HEK293 (cell line): ENCODE results near the gene CST1.
A peak's percentile ranks its signal among the peaks of the same experiment; 100 is the strongest.
"Not testable (repeated sequence)": the region's sequence is repeated elsewhere in the genome, so short reads cannot be mapped to it uniquely, and the experiment has no call there.

Experiments
- CTCF ChIA-PET: fragments of 350-600 bp; formaldehyde crosslinking; extraction: SDS; loops from one replicate; lab custom pipeline; 2021; ENCODE audit warnings: antibody characterized with exemption; lab: Yijun Ruan, JAX
- POLR2A ChIA-PET: fragments of 300-600 bp; formaldehyde crosslinking; extraction: SDS; loops from one replicate; lab custom pipeline; 2020; ENCODE audit warnings: antibody characterized with exemption, inconsistent platforms; lab: Yijun Ruan, JAX
- H3K27ac ChIP-seq: fragments of 200-500 bp; sonication (Bioruptor generic); 2 replicates; pipeline ENCODE4 v1.5.1; 2014; ENCODE audit warnings: low read depth, low read length, control low read depth, inconsistent platforms; ENCODE audit errors: extremely low read depth
- H3K36me3 ChIP-seq, 2 experiments: fragments of 200-500 bp in 1 of 2; sonication (Bioruptor generic) in 1 of 2; 1 replicate in 1 of 2; 2 replicates in 1 of 2; pipeline ENCODE4 v1.5.1; 2014 to 2017; ENCODE audit warnings: inconsistent platforms in 2 of 2, low read length in 2 of 2; ENCODE audit not compliant: control insufficient read depth in 2 of 2, insufficient read depth in 1 of 2
- H3K4me1 ChIP-seq: fragments of 200-500 bp; sonication (Bioruptor generic); 2 replicates; pipeline ENCODE4 v1.5.1; 2014; ENCODE audit warnings: mild to moderate bottlenecking, low read length, inconsistent platforms; ENCODE audit not compliant: control insufficient read depth, insufficient read depth
- H3K4me3 ChIP-seq: 2 replicates; pipeline ENCODE4 v1.5.1; 2011; ENCODE audit warnings: low read depth, mild to moderate bottlenecking, control low read depth, low read length, moderate library complexity
- H3K9me3 ChIP-seq: fragments of 200-500 bp; sonication (Bioruptor generic); 2 replicates; pipeline ENCODE4 v1.5.1; 2014; ENCODE audit warnings: low read depth, low read length, inconsistent platforms; ENCODE audit not compliant: control insufficient read depth, insufficient read depth
- SP7 ChIP-seq: fragments of 450-650 bp; formaldehyde crosslinking; IDR thresholded peaks from 2 replicates; pipeline ENCODE4 v1.5.1; 2016; ENCODE audit warnings: missing biosample characterization, missing genetic modification characterization
- ZNF112 ChIP-seq: fragments of 450-650 bp; formaldehyde crosslinking; IDR thresholded peaks from 2 replicates; pipeline ENCODE4 v1.5.0; 2017; ENCODE audit warnings: missing biosample characterization, missing genetic modification characterization
- ZNF2 ChIP-seq: fragments of 450-650 bp; formaldehyde crosslinking; IDR thresholded peaks from 2 replicates; pipeline ENCODE4 v1.5.1; 2016; ENCODE audit warnings: missing biosample characterization, missing genetic modification characterization
- ZNF24 ChIP-seq: fragments of 450-650 bp; formaldehyde crosslinking; IDR thresholded peaks from 2 replicates; pipeline ENCODE4 v1.5.1; 2016; ENCODE audit warnings: missing biosample characterization, missing genetic modification characterization
- ZNF26 ChIP-seq: fragments of 450-650 bp; formaldehyde crosslinking; IDR thresholded peaks from 2 replicates; pipeline ENCODE4 v1.5.1; 2016; ENCODE audit warnings: missing biosample characterization, missing genetic modification characterization
- ZNF274 ChIP-seq, 2 experiments: fragments of 200-500 bp in 1 of 2; fragments of 450-650 bp in 1 of 2; sonication (Bioruptor generic) in 1 of 2; formaldehyde crosslinking in 1 of 2; IDR thresholded peaks; 2 replicates each; pipeline versions ENCODE4 v1.5.1 to v1.6.1; 2014 to 2016; ENCODE audit warnings: borderline replicate concordance in 1 of 2, inconsistent platforms in 1 of 2, low read length in 1 of 2, missing biosample characterization in 1 of 2, missing genetic modification characterization in 1 of 2
- ZNF280C ChIP-seq: fragments of 450-650 bp; formaldehyde crosslinking; IDR thresholded peaks from 2 replicates; pipeline ENCODE4 v1.5.1; 2016; ENCODE audit warnings: missing biosample characterization, missing genetic modification characterization
- ZNF354C ChIP-seq: fragments of 450-650 bp; formaldehyde crosslinking; IDR thresholded peaks from 2 replicates; pipeline ENCODE4 v1.5.1; 2016; ENCODE audit warnings: missing biosample characterization, missing genetic modification characterization, low read depth, borderline replicate concordance
- ZNF48 ChIP-seq: fragments of 450-650 bp; formaldehyde crosslinking; IDR thresholded peaks from 2 replicates; pipeline ENCODE4 v1.5.1; 2016; ENCODE audit warnings: missing biosample characterization, missing genetic modification characterization
- ZNF514 ChIP-seq: fragments of 450-650 bp; formaldehyde crosslinking; IDR thresholded peaks from 2 replicates; pipeline ENCODE4 v1.5.1; 2016; ENCODE audit warnings: missing biosample characterization, missing genetic modification characterization
- ZNF529 ChIP-seq: fragments of 450-650 bp; formaldehyde crosslinking; IDR thresholded peaks from 2 replicates; pipeline ENCODE4 v1.5.1; 2017; ENCODE audit warnings: missing genetic modification characterization, missing biosample characterization; ENCODE audit not compliant: insufficient replicate concordance
- ZNF654 ChIP-seq: fragments of 450-650 bp; formaldehyde crosslinking; IDR thresholded peaks from 2 replicates; pipeline ENCODE4 v1.5.1; 2016; ENCODE audit warnings: low read depth, missing biosample characterization, missing genetic modification characterization
- ZNF664 ChIP-seq: fragments of 450-650 bp; formaldehyde crosslinking; IDR thresholded peaks from 2 replicates; pipeline ENCODE4 v1.5.1; 2016; ENCODE audit warnings: missing biosample characterization, missing genetic modification characterization
- ZNF777 ChIP-seq: fragments of 450-650 bp; formaldehyde crosslinking; IDR thresholded peaks from 2 replicates; pipeline ENCODE4 v1.5.1; 2017; ENCODE audit warnings: missing biosample characterization, missing genetic modification characterization, borderline replicate concordance

CST1 gene

GRCh38 chr20:23794065-23794464 is 43.3 kb upstream of the CST1 start:
- Histone ChIP-seq H3K27ac (no peak overlapping the region), H3K4me1 (no peaks in the 10 kb centered on the region)
- POLR2A ChIA-PET: no interaction called here
- TF ChIP-seq ZNF354C (tag by site-specific recombination): no peak
- no peak for TF ChIP-seq ZNF48 (tag by site-specific recombination)
- TF ChIP-seq ZNF2 (tag by site-specific recombination): no peak
- TF ChIP-seq SP7: no peak
- TF ChIP-seq, all 188 proteins: peak for 0
- no peaks in the 10 kb centered on the region for H3K9me3 ChIP-seq
- CTCF ChIA-PET: interaction anchor here (0.6 to 1.5 kb wide), 2 partner anchors 70 to 117 kb away, joined by 3 read pairs; no protein-coding TSS in a partner anchor
- no peaks in the 10 kb centered on the region for H3K36me3 ChIP-seq
- H3K4me3 ChIP-seq: no peak overlapping the region

GRCh38 chr20:23783447-23783846 is 32.7 kb upstream of the CST1 start:
- Histone ChIP-seq H3K36me3 (no peaks in the 10 kb centered on the region), H3K4me1 (no peaks in the 10 kb centered on the region), H3K4me3 (no peak overlapping the region), H3K9me3 (no peaks in the 10 kb centered on the region), H3K27ac (no peak overlapping the region)
- ChIA-PET POLR2A (no interaction called here), CTCF (interaction anchor here (0.6 to 1.3 kb wide), 6 partner anchors 9 to 388 kb away, joined by 3 to 9 read pairs (median 3); no protein-coding TSS in a partner anchor)
- TF ChIP-seq ZNF274 (IDR thresholded peaks at IDR 0.05; ENCODE audit: low read length) (no peak), ZNF274 (tag by site-specific recombination; IDR thresholded peaks at IDR 0.05; ENCODE audit: borderline replicate concordance) (no peak), ZNF280C (tag by site-specific recombination) (no peak), ZNF664 (tag by site-specific recombination) (no peak), ZNF112 (no peak), ZNF777 (no peak), ZNF24 (no peak), ZNF26 (tag by site-specific recombination) (no peak), ZNF514 (tag by site-specific recombination) (0 out of 2 replicates have a peak, but pooled peaks have one; percentile 4)

- POLR2A ChIA-PET: no interaction called here
- Histone ChIP-seq H3K4me1 (no peaks in the 10 kb centered on the region), H3K4me3 (no peak overlapping the region), H3K36me3 (no peaks in the 10 kb centered on the region), H3K9me3 (no peaks in the 10 kb centered on the region), H3K27ac (no peak overlapping the region)
- no peak for TF ChIP-seq ZNF529 (tag by site-specific recombination)
- peak; percentile 15; the same call in 1 of the 2 replicates for TF ChIP-seq ZNF654 (tag by site-specific recombination)
- CTCF ChIA-PET: interaction anchor here (0.6 to 2.2 kb wide), 6 partner anchors 10 to 1488 kb away, joined by 3 to 9 read pairs (median 3); no protein-coding TSS in a partner anchor
Measured at GRCh38 chr20:23782366-23782983, 31.7 kb upstream of the CST1 start.

- CTCF ChIA-PET, H3K9me3 ChIP-seq, POLR2A ChIA-PET, H3K27ac ChIP-seq, H3K4me3 ChIP-seq, H3K36me3 ChIP-seq, H3K4me1 ChIP-seq: not testable (repeated sequence)
Measured at GRCh38 chr20:23778676-23779075, 27.9 kb upstream of the CST1 start.

- H3K4me3 ChIP-seq, H3K27ac ChIP-seq, H3K4me1 ChIP-seq, POLR2A ChIA-PET, CTCF ChIA-PET, H3K9me3 ChIP-seq, H3K36me3 ChIP-seq: not testable (repeated sequence)
Measured at GRCh38 chr20:23777380-23777779, 26.6 kb upstream of the CST1 start.
